ENCODE measurements around the gene SLC35B1.

SLC35B1 gene

GRCh38 chr17:49707608-49708514, at the start of gene SLC35B1:
Gene SLC35B1 (minus strand): TSS chr17:49707964. CDS start chr17:49707833, 131 bp downstream.
- peak within 1 kb of the TSS; percentile 88 for H3K9ac ChIP-seq (ENCODE audit: low read length)
- peaks cover 6% of the 10 kb centered on the region; the same call in 1 of the 2 replicates for H3K79me2 ChIP-seq (ENCODE audit: insufficient read depth, low read length)
- peak within 1 kb of the TSS; percentile 96 for H3K4me3 ChIP-seq (ENCODE audit: low read depth, low read length, poor library complexity, severe bottlenecking)
- no peaks in the 10 kb centered on the region for H3K27me3 ChIP-seq (ENCODE audit: insufficient read depth, low read length)
- peaks cover 65% of the 10 kb centered on the region for H3K36me3 ChIP-seq (ENCODE audit: insufficient read depth, low read length)
- no peak within 1 kb of the TSS for H2AFZ ChIP-seq (ENCODE audit: low read length)
- peaks cover 19% of the 10 kb centered on the region for H3K4me1 ChIP-seq (ENCODE audit: insufficient read depth, low read length, severe bottlenecking)
- H3K4me2 ChIP-seq (ENCODE audit: low read length): peak within 1 kb of the TSS; percentile 78
- no peaks in the 10 kb centered on the region for H3K9me3 ChIP-seq (ENCODE audit: low read length)
- peaks cover 5% of the 10 kb centered on the region; the same call in 1 of the 2 replicates for H3F3A ChIP-seq (ENCODE audit: insufficient read depth, low read length)
- no peaks in the 10 kb centered on the region for H4K20me1 ChIP-seq (ENCODE audit: insufficient read depth, low read length)
- TF ChIP-seq EZH2 (IDR thresholded peaks at IDR 0.05; ENCODE audit: borderline replicate concordance, low read length): no peak
- TF ChIP-seq, protein P1, sequence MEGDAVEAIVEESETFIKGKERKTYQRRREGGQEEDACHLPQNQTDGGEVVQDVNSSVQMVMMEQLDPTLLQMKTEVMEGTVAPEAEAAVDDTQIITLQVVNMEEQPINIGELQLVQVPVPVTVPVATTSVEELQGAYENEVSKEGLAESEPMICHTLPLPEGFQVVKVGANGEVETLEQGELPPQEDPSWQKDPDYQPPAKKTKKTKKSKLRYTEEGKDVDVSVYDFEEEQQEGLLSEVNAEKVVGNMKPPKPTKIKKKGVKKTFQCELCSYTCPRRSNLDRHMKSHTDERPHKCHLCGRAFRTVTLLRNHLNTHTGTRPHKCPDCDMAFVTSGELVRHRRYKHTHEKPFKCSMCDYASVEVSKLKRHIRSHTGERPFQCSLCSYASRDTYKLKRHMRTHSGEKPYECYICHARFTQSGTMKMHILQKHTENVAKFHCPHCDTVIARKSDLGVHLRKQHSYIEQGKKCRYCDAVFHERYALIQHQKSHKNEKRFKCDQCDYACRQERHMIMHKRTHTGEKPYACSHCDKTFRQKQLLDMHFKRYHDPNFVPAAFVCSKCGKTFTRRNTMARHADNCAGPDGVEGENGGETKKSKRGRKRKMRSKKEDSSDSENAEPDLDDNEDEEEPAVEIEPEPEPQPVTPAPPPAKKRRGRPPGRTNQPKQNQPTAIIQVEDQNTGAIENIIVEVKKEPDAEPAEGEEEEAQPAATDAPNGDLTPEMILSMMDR (IDR thresholded peaks at IDR 0.05; ENCODE audit: low read length): peak; percentile 96
- peak within 1 kb of the TSS; percentile 70 for H3K27ac ChIP-seq (ENCODE audit: low read depth, low read length, poor library complexity, severe bottlenecking)
- no peaks in the 10 kb centered on the region for H3K9me2 ChIP-seq (ENCODE audit: low read depth, low read length)

- Histone ChIP-seq H3K9me2 (ENCODE audit: low read depth, low read length) (no peaks in the 10 kb centered on the region), H3K4me1 (ENCODE audit: insufficient read depth, low read length, severe bottlenecking) (peaks cover 93% of the 10 kb centered on the region), H3K27ac (ENCODE audit: low read depth, low read length, poor library complexity, severe bottlenecking) (peak overlapping the region; percentile 54), H3F3A (ENCODE audit: insufficient read depth, low read length) (no peaks in the 10 kb centered on the region), H3K4me3 (ENCODE audit: low read depth, low read length, poor library complexity, severe bottlenecking) (no peak overlapping the region), H3K9ac (ENCODE audit: low read length) (no peak overlapping the region), H3K79me2 (ENCODE audit: insufficient read depth, low read length) (peaks cover 90% of the 10 kb centered on the region), H3K9me3 (ENCODE audit: low read length) (no peaks in the 10 kb centered on the region), H3K36me3 (ENCODE audit: insufficient read depth, low read length) (peaks cover 17% of the 10 kb centered on the region; the same call in 1 of the 2 replicates), H3K4me2 (ENCODE audit: low read length) (peak overlapping the region; percentile 9; the same call in 1 of the 2 replicates), H2AFZ (ENCODE audit: low read length) (no peak overlapping the region), H4K20me1 (ENCODE audit: insufficient read depth, low read length) (no peaks in the 10 kb centered on the region), H3K27me3 (ENCODE audit: insufficient read depth, low read length) (no peaks in the 10 kb centered on the region)
- no peak for TF ChIP-seq EZH2 (IDR thresholded peaks at IDR 0.05; ENCODE audit: borderline replicate concordance, low read length)
- TF ChIP-seq, protein P1 (IDR thresholded peaks at IDR 0.05; ENCODE audit: low read length): no peak
Observed at GRCh38 chr17:49757151-49757777, 49.5 kb upstream of the SLC35B1 start.

- Histone ChIP-seq H4K20me1 (ENCODE audit: insufficient read depth, low read length) (no peaks in the 10 kb centered on the region), H3K9ac (ENCODE audit: low read length) (no peak overlapping the region), H3K9me2 (ENCODE audit: low read depth, low read length) (no peaks in the 10 kb centered on the region), H2AFZ (ENCODE audit: low read length) (no peak overlapping the region), H3K9me3 (ENCODE audit: low read length) (no peaks in the 10 kb centered on the region), H3K4me1 (ENCODE audit: insufficient read depth, low read length, severe bottlenecking) (peaks cover 86% of the 10 kb centered on the region), H3F3A (ENCODE audit: insufficient read depth, low read length) (no peaks in the 10 kb centered on the region), H3K4me3 (ENCODE audit: low read depth, low read length, poor library complexity, severe bottlenecking) (no peak overlapping the region), H3K4me2 (ENCODE audit: low read length) (no peak overlapping the region), H3K79me2 (ENCODE audit: insufficient read depth, low read length) (peaks cover 87% of the 10 kb centered on the region), H3K27ac (ENCODE audit: low read depth, low read length, poor library complexity, severe bottlenecking) (peak overlapping the region; percentile 65), H3K27me3 (ENCODE audit: insufficient read depth, low read length) (no peaks in the 10 kb centered on the region), H3K36me3 (ENCODE audit: insufficient read depth, low read length) (peaks cover 17% of the 10 kb centered on the region; the same call in 1 of the 2 replicates)
- TF ChIP-seq EZH2 (IDR thresholded peaks at IDR 0.05; ENCODE audit: borderline replicate concordance, low read length): no peak
- TF ChIP-seq, protein P1 (IDR thresholded peaks at IDR 0.05; ENCODE audit: low read length): no peak
Observed at GRCh38 chr17:49756323-49757150, 48.8 kb upstream of the SLC35B1 start.
